PC-3 (cell line): ENCODE results near the gene TMEM156. TPM values are rescaled to one million over a fixed set of nuclear protein-coding genes. Genes with fewer than 3 reads are reported as not detected.

Experiments
- ATAC-seq: fragments of 200-7000 bp; cut with Tn5 transposase; 2 replicates; pipeline ENCODE4 v1.9.1; 2020; ENCODE audit warnings: mild to moderate bottlenecking, moderate library complexity
- BruUV-seq: library from RNA; stranded (reverse); fragments of 400-500 nt; replicated peaks from 2 replicates; lab custom pipeline; 2021; lab: Mats Ljungman, UMichigan
- CTCF ChIA-PET: fragments of 300-600 bp; sonication (Branson Sonifier 250); formaldehyde crosslinking; loops from one replicate; lab custom pipeline; 2022; ENCODE audit warnings: antibody characterized with exemption; lab: Charles Lee
- POLR2A ChIA-PET: fragments of 300-600 bp; sonication (Branson Sonifier 250); formaldehyde crosslinking; loops from one replicate; lab custom pipeline; 2022; ENCODE audit warnings: antibody characterized with exemption; ENCODE audit not compliant: unreplicated experiment; lab: Charles Lee
- DNase-seq: peaks from one replicate; pipeline ENCODE4 v3.0.0-alpha.2; 2015
- H2AFZ ChIP-seq: fragments of 300-600 bp; sonication (generic); 2 replicates; pipeline ENCODE4 v1.6.0; 2016; ENCODE audit warnings: antibody characterized with exemption, low read length
- H3F3A ChIP-seq: fragments of 300-600 bp; sonication (generic); one replicate; pipeline ENCODE4 v1.6.0; 2017; ENCODE audit warnings: antibody characterized with exemption, low read length, control low read depth, mild to moderate bottlenecking; ENCODE audit not compliant: unreplicated experiment
- H3K27ac ChIP-seq: fragments of 300-600 bp; sonication (generic); 2 replicates; pipeline ENCODE4 v1.5.1; 2016; ENCODE audit warnings: mild to moderate bottlenecking, low read length
- H3K27me3 ChIP-seq: fragments of 300-600 bp; sonication (generic); 2 replicates; pipeline ENCODE4 v1.6.1; 2016; ENCODE audit warnings: low read length, mixed read lengths
- H3K36me3 ChIP-seq: fragments of 300-600 bp; sonication (generic); 2 replicates; pipeline ENCODE4 v1.6.1; 2016; ENCODE audit warnings: low read depth, mixed run types, low read length, mixed read lengths
- H3K4me1 ChIP-seq: fragments of 300-600 bp; sonication (generic); 2 replicates; pipeline ENCODE4 v1.5.1; 2016; ENCODE audit warnings: low read length; ENCODE audit not compliant: insufficient read depth
- H3K4me2 ChIP-seq: fragments of 300-600 bp; sonication (generic); 2 replicates; pipeline ENCODE4 v1.6.0; 2016; ENCODE audit warnings: low read length
- H3K4me3 ChIP-seq: fragments of 300-600 bp; sonication (generic); 2 replicates; pipeline ENCODE4 v1.5.1; 2016; ENCODE audit warnings: mild to moderate bottlenecking, low read length, mixed read lengths
- H3K79me2 ChIP-seq: fragments of 300-600 bp; sonication (generic); 2 replicates; pipeline ENCODE4 v1.6.1; 2017; ENCODE audit warnings: low read length, mixed read lengths
- H3K9ac ChIP-seq: fragments of 300-600 bp; sonication (generic); 2 replicates; pipeline ENCODE4 v1.6.0; 2016; ENCODE audit warnings: mild to moderate bottlenecking, low read length
- H3K9me2 ChIP-seq: fragments of 300-600 bp; sonication (generic); replicated peaks from 2 replicates; pipeline ENCODE4 v1.6.1; 2016; ENCODE audit warnings: mixed run types, low read length, mixed read lengths
- H3K9me3 ChIP-seq: fragments of 300-600 bp; sonication (generic); 2 replicates; pipeline ENCODE4 v1.6.1; 2016; ENCODE audit warnings: low read length, mixed read lengths
- H4K20me1 ChIP-seq: fragments of 300-600 bp; sonication (generic); 2 replicates; pipeline ENCODE4 v1.6.1; 2016; ENCODE audit warnings: low read length, mixed read lengths
- CTCF ChIP-seq: fragments of 300-600 bp; sonication (generic); conservative IDR thresholded peaks from 2 replicates; pipeline ENCODE4 v1.5.1; 2017; ENCODE audit warnings: antibody characterized with exemption, low read depth, mild to moderate bottlenecking, low read length
- EZH2 ChIP-seq: fragments of 300-600 bp; sonication (generic); IDR thresholded peaks from one replicate; pipeline ENCODE4 v1.6.1; 2017; ENCODE audit warnings: antibody characterized with exemption, mild to moderate bottlenecking, low read length; ENCODE audit not compliant: unreplicated experiment
- EZH2phosphoT487 ChIP-seq: fragments of 300-600 bp; sonication (generic); IDR thresholded peaks from 2 replicates; pipeline ENCODE4 v1.6.1; 2018; ENCODE audit warnings: mild to moderate bottlenecking, antibody characterized with exemption, low read length, borderline replicate concordance
- intact Hi-C: fragments of 100-400 bp; cut with micrococcal nuclease; formaldehyde crosslinking; loops from 2 replicates; pipeline ENCODE4 v1.9.0; 2023
- total RNA-seq: library from RNA; depleted of rRNA; stranded (reverse); fragments of >200 nt; gene quantifications from 2 replicates; pipeline ENCODE4 v1.2.3, GENCODE V29; 2014

TMEM156 gene
- total RNA-seq, 1 experiment from 2014 or later = 41.5 TPM

GRCh38 chr4:38995660-38996005 lies 36.6 kb downstream of the TMEM156 start:
- no peaks in the 10 kb centered on the region for H3K27me3 ChIP-seq
- H3F3A ChIP-seq = no peaks in the 10 kb centered on the region
- POLR2A ChIA-PET = no interaction called here
- CTCF ChIA-PET = no interaction called here
- no peaks in the 10 kb centered on the region for H4K20me1 ChIP-seq
- H3K4me1 ChIP-seq = no peaks in the 10 kb centered on the region
- H3K36me3 ChIP-seq = peaks cover 26% of the 10 kb centered on the region
- H3K4me2 ChIP-seq = no peak overlapping the region
- no peak for ATAC-seq
- H3K9ac ChIP-seq = no peak overlapping the region
- no peak for TF ChIP-seq CTCF
- TF ChIP-seq EZH2 = no peak
- no peak for TF ChIP-seq EZH2phosphoT487
- H3K4me3 ChIP-seq = no peak overlapping the region
- intact Hi-C loops = no loop called here
- H3K9me2 ChIP-seq = no peaks in the 10 kb centered on the region
- no peak overlapping the region for H3K27ac ChIP-seq
- H2AFZ ChIP-seq = no peak overlapping the region
- no TSS peak for BruUV-seq
- no peaks in the 10 kb centered on the region for H3K9me3 ChIP-seq
- DNase-seq = no peak
- peaks cover 12% of the 10 kb centered on the region for H3K79me2 ChIP-seq

- Histone ChIP-seq H2AFZ (no peak overlapping the region), H3K4me3 (no peak overlapping the region), H3K36me3 (peaks cover 17% of the 10 kb centered on the region), H3K9me3 (no peaks in the 10 kb centered on the region), H3K27ac (no peak overlapping the region), H3K9ac (no peak overlapping the region), H3K4me1 (no peaks in the 10 kb centered on the region), H3K4me2 (no peak overlapping the region), H3F3A (no peaks in the 10 kb centered on the region), H3K27me3 (no peaks in the 10 kb centered on the region), H3K79me2 (0 out of 2 replicates have a peak, but pooled peaks cover under 1% of the 10 kb centered on the region), H3K9me2 (no peaks in the 10 kb centered on the region), H4K20me1 (no peaks in the 10 kb centered on the region)
- DNase-seq (no peak), ATAC-seq (no peak)
- CTCF ChIA-PET = no interaction called here
- intact Hi-C loops = no loop called here
- POLR2A ChIA-PET = no interaction called here
- TF ChIP-seq CTCF (no peak), EZH2 (no peak), EZH2phosphoT487 (no peak)
- no TSS peak for BruUV-seq
Measured at GRCh38 chr4:38994135-38994534, 38.1 kb downstream of the TMEM156 start.

- Histone ChIP-seq H3K4me3 (no peak overlapping the region), H2AFZ (no peak overlapping the region), H3F3A (no peaks in the 10 kb centered on the region), H3K4me2 (no peak overlapping the region), H4K20me1 (no peaks in the 10 kb centered on the region), H3K9ac (no peak overlapping the region), H3K27me3 (no peaks in the 10 kb centered on the region), H3K9me2 (no peaks in the 10 kb centered on the region), H3K27ac (no peak overlapping the region), H3K79me2 (no peaks in the 10 kb centered on the region), H3K36me3 (peaks cover 16% of the 10 kb centered on the region), H3K4me1 (no peaks in the 10 kb centered on the region), H3K9me3 (no peaks in the 10 kb centered on the region)
- ChIA-PET POLR2A (no interaction called here), CTCF (no interaction called here)
- TF ChIP-seq CTCF (peak; percentile 29), EZH2 (no peak)
- DNase-seq = no peak
- no peak for ATAC-seq
- no TSS peak for BruUV-seq
- intact Hi-C loops = no loop called here
Measured at GRCh38 chr4:38993683-38994082, 38.5 kb downstream of the TMEM156 start.
